ENCODE measurements around the gene MICAL3.
A peak's percentile ranks its signal among the peaks of the same experiment; 100 is the strongest.

The MICAL3 gene

GRCh38 chr22:17802822-17803221 lies 221.5 kb downstream of the MICAL3 start:
- DNase-seq (ENCODE audit: low read depth in 2 of 2, low spot score in 1 of 2) = no peak

- no peak for DNase-seq (ENCODE audit: low read depth in 2 of 2, low spot score in 1 of 2)
These were observed 221.9 kb downstream of the MICAL3 start for GRCh38 chr22:17802411-17802810.

GRCh38 chr22:17797721-17798559 lies 226.4 kb downstream of the MICAL3 start:
- DNase-seq (ENCODE audit: low read depth in 2 of 2, low spot score in 1 of 2) = no peak

GRCh38 chr22:17796695-17797094 lies 227.7 kb downstream of the MICAL3 start:
- no peak for DNase-seq (ENCODE audit: low read depth in 2 of 2, low spot score in 1 of 2)

GRCh38 chr22:17795661-17796548 lies 228.5 kb downstream of the MICAL3 start:
- DNase-seq (ENCODE audit: low read depth in 2 of 2, low spot score in 1 of 2) = no peak

- DNase-seq (ENCODE audit: low read depth in 2 of 2, low spot score in 1 of 2) = no peak
These were observed 229.4 kb downstream of the MICAL3 start for GRCh38 chr22:17794726-17795542.

- no peak for DNase-seq (ENCODE audit: low read depth in 2 of 2, low spot score in 1 of 2)
These were observed 231.4 kb downstream of the MICAL3 start for GRCh38 chr22:17792854-17793434.

GRCh38 chr22:17792299-17792698 lies 232.1 kb downstream of the MICAL3 start:
- DNase-seq (ENCODE audit: low read depth in 2 of 2, low spot score in 1 of 2) = no peak

- DNase-seq (ENCODE audit: low read depth in 2 of 2, low spot score in 1 of 2) = no peak
These were observed 233.2 kb downstream of the MICAL3 start for GRCh38 chr22:17791196-17791595.

GRCh38 chr22:17789379-17790200 lies 234.8 kb downstream of the MICAL3 start:
- DNase-seq (ENCODE audit: low read depth in 2 of 2, low spot score in 1 of 2) = no peak

GRCh38 chr22:17788528-17789378 lies 235.6 kb downstream of the MICAL3 start:
- DNase-seq (ENCODE audit: low read depth in 2 of 2, low spot score in 1 of 2) = no peak

GRCh38 chr22:17787716-17788330 lies 236.5 kb downstream of the MICAL3 start:
- DNase-seq (ENCODE audit: low read depth in 2 of 2, low spot score in 1 of 2) = no peak

- no peak for DNase-seq (ENCODE audit: low read depth in 2 of 2, low spot score in 1 of 2)
These were observed 237.1 kb downstream of the MICAL3 start for GRCh38 chr22:17787241-17787640.

- DNase-seq (ENCODE audit: low read depth in 2 of 2, low spot score in 1 of 2) = no peak
These were observed 237.8 kb downstream of the MICAL3 start for GRCh38 chr22:17786435-17787161.

GRCh38 chr22:17785185-17786184 lies 238.9 kb downstream of the MICAL3 start:
- peak in 1 of 2 donors; percentile 54 for DNase-seq (ENCODE audit: low read depth in 2 of 2, low spot score in 1 of 2)

GRCh38 chr22:17784776-17785175 lies 239.6 kb downstream of the MICAL3 start:
- no peak for DNase-seq (ENCODE audit: low read depth in 2 of 2, low spot score in 1 of 2)
